Brain microvascular endothelial cell (primary cell): ENCODE measurements around the gene NR4A2.

Source experiments
- DNase-seq: peaks from one replicate; pipeline ENCODE4 v3.0.0-alpha.2; 2020
- H3K27ac ChIP-seq: fragments of 250-450 bp; sonication (Bioruptor Pico); 2 replicates; pipeline ENCODE4 v1.5.1; 2020; ENCODE audit warnings: mild to moderate bottlenecking, moderate library complexity
- H3K27me3 ChIP-seq: fragments of 250-450 bp; sonication (Bioruptor Pico); replicated peaks from 2 replicates; pipeline ENCODE4 v1.5.1; 2020; ENCODE audit warnings: mild to moderate bottlenecking
- H3K36me3 ChIP-seq: fragments of 250-450 bp; sonication (Bioruptor Pico); replicated peaks from 2 replicates; pipeline ENCODE4 v1.5.1; 2020; ENCODE audit warnings: mild to moderate bottlenecking
- H3K4me3 ChIP-seq: 2 replicates; pipeline ENCODE4 v1.5.1; 2011; ENCODE audit warnings: low read depth, mild to moderate bottlenecking, control low read depth, low read length, moderate library complexity
- CTCF ChIP-seq: IDR thresholded peaks from 2 replicates; pipeline ENCODE4 v1.5.1; 2011; ENCODE audit warnings: low read depth, mild to moderate bottlenecking, moderate library complexity, low read length, control low read depth, inconsistent platforms; ENCODE audit errors: missing control alignments
- in situ Hi-C: cut with HindIII; loops from 2 replicates; pipeline ENCODE4 v1.10.0; 2017; ENCODE audit warnings: low sequenced_read_pairs, low pct_ligation_motif_present

The NR4A2 gene

GRCh38 chr2:156310773-156311172 lies 21.7 kb downstream of the NR4A2 start:
- DNase-seq, result no peak
- H3K27me3 ChIP-seq, result no peaks in the 10 kb centered on the region
- H3K4me3 ChIP-seq, result no peak overlapping the region
- H3K36me3 ChIP-seq, result no peaks in the 10 kb centered on the region
- no peak overlapping the region for H3K27ac ChIP-seq
- no peak for TF ChIP-seq CTCF
- in situ Hi-C loops, result no loop called here

GRCh38 chr2:156309917-156310316 lies 22.6 kb downstream of the NR4A2 start:
- no peak overlapping the region for H3K4me3 ChIP-seq
- in situ Hi-C loops, result no loop called here
- no peak for DNase-seq
- no peak overlapping the region for H3K27ac ChIP-seq
- H3K27me3 ChIP-seq, result no peaks in the 10 kb centered on the region
- no peak for TF ChIP-seq CTCF
- H3K36me3 ChIP-seq, result no peaks in the 10 kb centered on the region

GRCh38 chr2:156309167-156309566 lies 23.4 kb downstream of the NR4A2 start:
- TF ChIP-seq CTCF, result no peak
- no peak for DNase-seq
- no peak overlapping the region for H3K4me3 ChIP-seq
- H3K36me3 ChIP-seq, result no peaks in the 10 kb centered on the region
- in situ Hi-C loops, result no loop called here
- no peaks in the 10 kb centered on the region for H3K27me3 ChIP-seq
- no peak overlapping the region for H3K27ac ChIP-seq

- Histone ChIP-seq H3K36me3 (no peaks in the 10 kb centered on the region), H3K27me3 (no peaks in the 10 kb centered on the region), H3K4me3 (no peak overlapping the region), H3K27ac (no peak overlapping the region)
- in situ Hi-C loops, result no loop called here
- no peak for DNase-seq
- TF ChIP-seq CTCF, result no peak
These were observed 25.7 kb downstream of the NR4A2 start for GRCh38 chr2:156306821-156307220.

- in situ Hi-C loops, result no loop called here
- H3K36me3 ChIP-seq, result no peaks in the 10 kb centered on the region
- H3K27me3 ChIP-seq, result no peaks in the 10 kb centered on the region
- no peak for DNase-seq
- no peak overlapping the region for H3K4me3 ChIP-seq
- no peak for TF ChIP-seq CTCF
- H3K27ac ChIP-seq, result no peak overlapping the region
These were observed 27.4 kb downstream of the NR4A2 start for GRCh38 chr2:156305121-156305520.

- H3K27ac ChIP-seq, result no peak overlapping the region
- H3K4me3 ChIP-seq, result no peak overlapping the region
- no peaks in the 10 kb centered on the region for H3K27me3 ChIP-seq
- TF ChIP-seq CTCF, result no peak
- in situ Hi-C loops, result no loop called here
- no peaks in the 10 kb centered on the region for H3K36me3 ChIP-seq
- DNase-seq, result no peak
These were observed 32.2 kb downstream of the NR4A2 start for GRCh38 chr2:156300337-156300736.
